HepG2 (cell line): ENCODE measurements around the gene MED13L. TPM values are rescaled to one million over a fixed set of nuclear protein-coding genes. Genes with fewer than 3 reads are reported as not detected.
A peak's percentile ranks its signal among the peaks of the same experiment; 100 is the strongest.

Source experiments
- ATF7 ChIP-seq, 2 experiments: fragments of 450-650 bp in 1 of 2; sonication (generic) in 1 of 2; formaldehyde crosslinking in 1 of 2; IDR thresholded peaks; 2 replicates each; pipeline versions ENCODE4 v1.4.0 to v1.6.1; 2016 to 2020; ENCODE audit warnings: antibody characterized with exemption in 1 of 2, mild to moderate bottlenecking in 1 of 2, missing genetic modification reagents in 1 of 2
- FOXA1 ChIP-seq, 2 experiments: fragments of 450-650 bp in 1 of 2; sonication (generic) in 1 of 2; formaldehyde crosslinking in 1 of 2; IDR thresholded peaks; 2 replicates each; pipeline versions ENCODE4 v1.4.0 to v1.6.1; 2016 to 2020; ENCODE audit warnings: missing genetic modification reagents in 1 of 2
- IRX3 ChIP-seq: sonication (generic); formaldehyde crosslinking; IDR thresholded peaks from 2 replicates; pipeline ENCODE4 v1.8.1; 2023; ENCODE audit warnings: mild to moderate bottlenecking, low read depth, missing genetic modification reagents, borderline replicate concordance
- JUND ChIP-seq: sonication (generic); formaldehyde crosslinking; IDR thresholded peaks from 2 replicates; pipeline ENCODE4 v1.8.0; 2022; ENCODE audit warnings: mild to moderate bottlenecking, missing genetic modification reagents
- KAT8 ChIP-seq: IDR thresholded peaks from 2 replicates; pipeline ENCODE4 v1.6.1; 2016; ENCODE audit warnings: missing genetic modification reagents, missing compliant biosample characterization
- KMT2B ChIP-seq: IDR thresholded peaks from 2 replicates; pipeline ENCODE4 v1.6.1; 2016; ENCODE audit warnings: missing genetic modification reagents, missing compliant biosample characterization
- PHF20 ChIP-seq: sonication (generic); formaldehyde crosslinking; IDR thresholded peaks from 2 replicates; pipeline ENCODE4 v1.5.0; 2020; ENCODE audit warnings: mild to moderate bottlenecking, missing genetic modification reagents
- TBX2 ChIP-seq: sonication (generic); formaldehyde crosslinking; IDR thresholded peaks from 2 replicates; pipeline ENCODE4 v1.5.0; 2020; ENCODE audit warnings: missing genetic modification reagents, mild to moderate bottlenecking, borderline replicate concordance
- ZNF143 ChIP-seq: sonication (generic); formaldehyde crosslinking; IDR thresholded peaks from 2 replicates; pipeline ENCODE4 v1.4.0; 2020; ENCODE audit warnings: missing genetic modification reagents
- ZNF331 ChIP-seq: sonication (generic); formaldehyde crosslinking; IDR thresholded peaks from 2 replicates; pipeline ENCODE4 v1.4.0; 2020; ENCODE audit warnings: missing genetic modification reagents
- ZNF564 ChIP-seq: sonication (generic); formaldehyde crosslinking; IDR thresholded peaks from 2 replicates; pipeline ENCODE4 v1.8.1; 2023; ENCODE audit warnings: mild to moderate bottlenecking, missing genetic modification reagents
- ZNF644 ChIP-seq: IDR thresholded peaks from 2 replicates; pipeline ENCODE4 v1.6.1; 2016; ENCODE audit warnings: low read depth
- polyA plus RNA-seq, 8 experiments: library from polyadenylated mRNA; depleted of rRNA in 3 of 8; stranded (reverse) in 7 of 8; unstranded in 1 of 8; fragments of >200 nt; fragmentation: Illumina TruSeq in 4 of 8; extraction: Trizol in 4 of 8; gene quantifications; 2 replicates each; pipeline versions ENCODE4 v1.2.1 to v1.2.3, GENCODE V29; 2011 to 2016; ENCODE audit warnings: low read depth in 4 of 8, missing spikeins in 1 of 8, mixed read lengths in 1 of 8; ENCODE audit not compliant: insufficient read depth in 1 of 8
- total RNA-seq, 5 experiments: library from RNA; depleted of rRNA; stranded (reverse); fragments of >200 nt; fragmentation: Illumina TruSeq; extraction: Trizol; gene quantifications; 2 replicates each; pipeline ENCODE4 v1.2.3, GENCODE V29; 2016; ENCODE audit warnings: low read depth in 1 of 5
- TF ChIP-seq, protein P1 (sequence below): sonication (generic); formaldehyde crosslinking; IDR thresholded peaks from 2 replicates; pipeline ENCODE4 v1.5.0; 2020; ENCODE audit warnings: mild to moderate bottlenecking, missing genetic modification reagents, borderline replicate concordance
- TF ChIP-seq, protein P2 (sequence below): sonication (generic); formaldehyde crosslinking; IDR thresholded peaks from 2 replicates; pipeline ENCODE4 v1.4.0; 2020; ENCODE audit warnings: missing genetic modification reagents
- TF ChIP-seq, protein P3 (sequence below): IDR thresholded peaks from 2 replicates; pipeline ENCODE4 v1.4.0; 2020; ENCODE audit warnings: mild to moderate bottlenecking, missing genetic modification reagents
- TF ChIP-seq, protein P4 (sequence below): sonication (generic); formaldehyde crosslinking; IDR thresholded peaks from 2 replicates; pipeline ENCODE4 v1.8.0; 2022; ENCODE audit warnings: missing genetic modification reagents, mild to moderate bottlenecking, borderline replicate concordance

MED13L gene
- total and polyA plus RNA-seq, 2 of the 13 experiments (the other 11 are each of a cell fraction or from before 2014, with no cell fraction given) = 24.8 to 38.9 TPM

DNA sequence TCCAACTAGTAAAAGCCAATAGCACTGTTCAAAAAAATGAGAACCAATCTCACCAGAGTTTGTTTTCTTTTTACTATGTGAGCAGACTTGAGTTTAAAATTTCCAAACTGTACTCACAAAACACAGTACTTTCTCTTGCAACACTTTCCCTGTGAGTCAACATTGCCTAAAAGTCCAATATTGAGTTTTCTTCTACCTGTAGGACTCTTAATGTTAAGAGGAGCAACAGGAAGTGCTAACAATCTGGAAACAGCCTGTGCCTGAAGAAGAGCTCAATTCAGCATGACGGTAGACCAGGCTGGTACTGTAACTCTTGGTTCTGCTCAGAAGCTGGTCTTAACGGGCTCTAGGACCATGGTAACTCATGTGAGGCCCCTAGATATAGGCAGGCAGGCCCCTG, 144.3 kb downstream of the MED13L start (continued):
- no peak for TF ChIP-seq PHF20 (CRISPR knock-in tag)
- no peak for TF ChIP-seq ATF7 (IDR thresholded peaks at IDR 0.05)
- no peak for TF ChIP-seq ATF7 (CRISPR knock-in tag; IDR thresholded peaks at IDR 0.05)
- TF ChIP-seq, protein P1, sequence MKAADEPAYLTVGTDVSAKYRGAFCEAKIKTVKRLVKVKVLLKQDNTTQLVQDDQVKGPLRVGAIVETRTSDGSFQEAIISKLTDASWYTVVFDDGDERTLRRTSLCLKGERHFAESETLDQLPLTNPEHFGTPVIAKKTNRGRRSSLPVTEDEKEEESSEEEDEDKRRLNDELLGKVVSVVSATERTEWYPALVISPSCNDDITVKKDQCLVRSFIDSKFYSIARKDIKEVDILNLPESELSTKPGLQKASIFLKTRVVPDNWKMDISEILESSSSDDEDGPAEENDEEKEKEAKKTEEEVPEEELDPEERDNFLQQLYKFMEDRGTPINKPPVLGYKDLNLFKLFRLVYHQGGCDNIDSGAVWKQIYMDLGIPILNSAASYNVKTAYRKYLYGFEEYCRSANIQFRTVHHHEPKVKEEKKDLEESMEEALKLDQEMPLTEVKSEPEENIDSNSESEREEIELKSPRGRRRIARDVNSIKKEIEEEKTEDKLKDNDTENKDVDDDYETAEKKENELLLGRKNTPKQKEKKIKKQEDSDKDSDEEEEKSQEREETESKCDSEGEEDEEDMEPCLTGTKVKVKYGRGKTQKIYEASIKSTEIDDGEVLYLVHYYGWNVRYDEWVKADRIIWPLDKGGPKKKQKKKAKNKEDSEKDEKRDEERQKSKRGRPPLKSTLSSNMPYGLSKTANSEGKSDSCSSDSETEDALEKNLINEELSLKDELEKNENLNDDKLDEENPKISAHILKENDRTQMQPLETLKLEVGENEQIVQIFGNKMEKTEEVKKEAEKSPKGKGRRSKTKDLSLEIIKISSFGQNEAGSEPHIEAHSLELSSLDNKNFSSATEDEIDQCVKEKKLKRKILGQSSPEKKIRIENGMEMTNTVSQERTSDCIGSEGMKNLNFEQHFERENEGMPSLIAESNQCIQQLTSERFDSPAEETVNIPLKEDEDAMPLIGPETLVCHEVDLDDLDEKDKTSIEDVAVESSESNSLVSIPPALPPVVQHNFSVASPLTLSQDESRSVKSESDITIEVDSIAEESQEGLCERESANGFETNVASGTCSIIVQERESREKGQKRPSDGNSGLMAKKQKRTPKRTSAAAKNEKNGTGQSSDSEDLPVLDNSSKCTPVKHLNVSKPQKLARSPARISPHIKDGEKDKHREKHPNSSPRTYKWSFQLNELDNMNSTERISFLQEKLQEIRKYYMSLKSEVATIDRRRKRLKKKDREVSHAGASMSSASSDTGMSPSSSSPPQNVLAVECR = peak; percentile 32; the same call in 1 of the 2 replicates
- TF ChIP-seq ZNF644 (CRISPR knock-in tag) = 0 out of 2 replicates have a peak, but pooled peaks have one; percentile 34
- TF ChIP-seq, protein P2, sequence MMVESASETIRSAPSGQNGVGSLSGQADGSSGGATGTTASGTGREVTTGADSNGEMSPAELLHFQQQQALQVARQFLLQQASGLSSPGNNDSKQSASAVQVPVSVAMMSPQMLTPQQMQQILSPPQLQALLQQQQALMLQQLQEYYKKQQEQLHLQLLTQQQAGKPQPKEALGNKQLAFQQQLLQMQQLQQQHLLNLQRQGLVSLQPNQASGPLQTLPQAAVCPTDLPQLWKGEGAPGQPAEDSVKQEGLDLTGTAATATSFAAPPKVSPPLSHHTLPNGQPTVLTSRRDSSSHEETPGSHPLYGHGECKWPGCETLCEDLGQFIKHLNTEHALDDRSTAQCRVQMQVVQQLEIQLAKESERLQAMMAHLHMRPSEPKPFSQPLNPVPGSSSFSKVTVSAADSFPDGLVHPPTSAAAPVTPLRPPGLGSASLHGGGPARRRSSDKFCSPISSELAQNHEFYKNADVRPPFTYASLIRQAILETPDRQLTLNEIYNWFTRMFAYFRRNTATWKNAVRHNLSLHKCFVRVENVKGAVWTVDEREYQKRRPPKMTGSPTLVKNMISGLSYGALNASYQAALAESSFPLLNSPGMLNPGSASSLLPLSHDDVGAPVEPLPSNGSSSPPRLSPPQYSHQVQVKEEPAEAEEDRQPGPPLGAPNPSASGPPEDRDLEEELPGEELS (CRISPR knock-in tag) = peak; percentile 76
- TF ChIP-seq KAT8 (CRISPR knock-in tag) = peak; percentile 49
- TF ChIP-seq, protein P3, sequence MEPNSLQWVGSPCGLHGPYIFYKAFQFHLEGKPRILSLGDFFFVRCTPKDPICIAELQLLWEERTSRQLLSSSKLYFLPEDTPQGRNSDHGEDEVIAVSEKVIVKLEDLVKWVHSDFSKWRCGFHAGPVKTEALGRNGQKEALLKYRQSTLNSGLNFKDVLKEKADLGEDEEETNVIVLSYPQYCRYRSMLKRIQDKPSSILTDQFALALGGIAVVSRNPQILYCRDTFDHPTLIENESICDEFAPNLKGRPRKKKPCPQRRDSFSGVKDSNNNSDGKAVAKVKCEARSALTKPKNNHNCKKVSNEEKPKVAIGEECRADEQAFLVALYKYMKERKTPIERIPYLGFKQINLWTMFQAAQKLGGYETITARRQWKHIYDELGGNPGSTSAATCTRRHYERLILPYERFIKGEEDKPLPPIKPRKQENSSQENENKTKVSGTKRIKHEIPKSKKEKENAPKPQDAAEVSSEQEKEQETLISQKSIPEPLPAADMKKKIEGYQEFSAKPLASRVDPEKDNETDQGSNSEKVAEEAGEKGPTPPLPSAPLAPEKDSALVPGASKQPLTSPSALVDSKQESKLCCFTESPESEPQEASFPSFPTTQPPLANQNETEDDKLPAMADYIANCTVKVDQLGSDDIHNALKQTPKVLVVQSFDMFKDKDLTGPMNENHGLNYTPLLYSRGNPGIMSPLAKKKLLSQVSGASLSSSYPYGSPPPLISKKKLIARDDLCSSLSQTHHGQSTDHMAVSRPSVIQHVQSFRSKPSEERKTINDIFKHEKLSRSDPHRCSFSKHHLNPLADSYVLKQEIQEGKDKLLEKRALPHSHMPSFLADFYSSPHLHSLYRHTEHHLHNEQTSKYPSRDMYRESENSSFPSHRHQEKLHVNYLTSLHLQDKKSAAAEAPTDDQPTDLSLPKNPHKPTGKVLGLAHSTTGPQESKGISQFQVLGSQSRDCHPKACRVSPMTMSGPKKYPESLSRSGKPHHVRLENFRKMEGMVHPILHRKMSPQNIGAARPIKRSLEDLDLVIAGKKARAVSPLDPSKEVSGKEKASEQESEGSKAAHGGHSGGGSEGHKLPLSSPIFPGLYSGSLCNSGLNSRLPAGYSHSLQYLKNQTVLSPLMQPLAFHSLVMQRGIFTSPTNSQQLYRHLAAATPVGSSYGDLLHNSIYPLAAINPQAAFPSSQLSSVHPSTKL (CRISPR knock-in tag) = peak; percentile 92
- no peak for TF ChIP-seq IRX3
- TF ChIP-seq TBX2 (CRISPR knock-in tag) = peak; percentile 14; the same call in 1 of the 2 replicates
- 0 out of 2 replicates have a peak, but pooled peaks have one; percentile 33 for TF ChIP-seq JUND
- 0 out of 2 replicates have a peak, but pooled peaks have one; percentile 31 for TF ChIP-seq ZNF564 (CRISPR knock-in tag)
- TF ChIP-seq KMT2B (CRISPR knock-in tag) = 0 out of 2 replicates have a peak, but pooled peaks have one; percentile 36
- TF ChIP-seq FOXA1 (IDR thresholded peaks at IDR 0.05) = 0 out of 2 replicates have a peak, but pooled peaks have one; percentile 47
- TF ChIP-seq FOXA1 (CRISPR knock-in tag; IDR thresholded peaks at IDR 0.05) = peak; percentile 95
- 0 out of 2 replicates have a peak, but pooled peaks have one; percentile 45 for TF ChIP-seq ZNF331 (CRISPR knock-in tag)
- no peak for TF ChIP-seq ZNF143 (CRISPR knock-in tag)
- TF ChIP-seq, protein P4, sequence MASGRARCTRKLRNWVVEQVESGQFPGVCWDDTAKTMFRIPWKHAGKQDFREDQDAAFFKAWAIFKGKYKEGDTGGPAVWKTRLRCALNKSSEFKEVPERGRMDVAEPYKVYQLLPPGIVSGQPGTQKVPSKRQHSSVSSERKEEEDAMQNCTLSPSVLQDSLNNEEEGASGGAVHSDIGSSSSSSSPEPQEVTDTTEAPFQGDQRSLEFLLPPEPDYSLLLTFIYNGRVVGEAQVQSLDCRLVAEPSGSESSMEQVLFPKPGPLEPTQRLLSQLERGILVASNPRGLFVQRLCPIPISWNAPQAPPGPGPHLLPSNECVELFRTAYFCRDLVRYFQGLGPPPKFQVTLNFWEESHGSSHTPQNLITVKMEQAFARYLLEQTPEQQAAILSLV (CRISPR knock-in tag) = no peak
